ENCODE measurements around the gene TRIM63. TPM values are rescaled to one million over a fixed set of nuclear protein-coding genes. Genes with fewer than 3 reads are reported as not detected.

Gene TRIM63
- total RNA-seq, 1 experiment from 2014 or later, result not detected

GRCh38 chr1:26003262-26003661, 64.2 kb downstream of the TRIM63 start:
- H3K9me2 ChIP-seq (replicated peaks; ENCODE audit: low read length), result no peaks in the 10 kb centered on the region
- H4K20me1 ChIP-seq (ENCODE audit: low read length), result no peaks in the 10 kb centered on the region
- no peak for ATAC-seq
- no peak overlapping the region for H3K4me3 ChIP-seq (ENCODE audit: low read length)
- no peaks in the 10 kb centered on the region for H3K79me2 ChIP-seq (ENCODE audit: low read length)
- no peak overlapping the region for H2AFZ ChIP-seq (ENCODE audit: low read length)
- POLR2A ChIA-PET (ENCODE audit: unreplicated experiment), result no interaction called here
- CTCF ChIA-PET, result no interaction called here
- H3F3A ChIP-seq (ENCODE audit: low read length, unreplicated experiment), result no peaks in the 10 kb centered on the region
- H3K9ac ChIP-seq (ENCODE audit: low read length), result no peak overlapping the region
- no peak overlapping the region for H3K27ac ChIP-seq (ENCODE audit: low read length)
- no peaks in the 10 kb centered on the region for H3K9me3 ChIP-seq (ENCODE audit: low read length)
- no peak overlapping the region for H3K4me2 ChIP-seq (ENCODE audit: low read length)
- peaks cover 4% of the 10 kb centered on the region; the same call in 1 of the 2 replicates for H3K4me1 ChIP-seq (ENCODE audit: insufficient read depth, low read length)
- H3K36me3 ChIP-seq (ENCODE audit: low read depth, low read length), result no peaks in the 10 kb centered on the region
- no peak for DNase-seq
- BruUV-seq (replicated peaks), result no TSS peak
- no peaks in the 10 kb centered on the region for H3K27me3 ChIP-seq (ENCODE audit: low read length)
- TF ChIP-seq EZH2 (IDR thresholded peaks at IDR 0.05; ENCODE audit: low read length, unreplicated experiment) (no peak), EZH2phosphoT487 (IDR thresholded peaks at IDR 0.05; ENCODE audit: borderline replicate concordance, low read length) (no peak), CTCF (conservative IDR thresholded peaks at IDR 0.05; ENCODE audit: low read depth, low read length) (no peak)
- intact Hi-C loops (cut with micrococcal nuclease), result no loop called here

Other genes with a start within 250 kb of the TRIM63 start
- gene MTFR1L, start 247.7 kb downstream of the TRIM63 start, total RNA-seq (2014; rRNA removed), result 32.3 and 35.6 TPM in 2 replicates
- 17.6 and 22.2 TPM in 2 replicates for gene AUNIP, start 208.2 kb downstream of the TRIM63 start, total RNA-seq (2014; rRNA removed)
- 6.4 and 7.2 TPM in 2 replicates for gene PAQR7, start 191.9 kb downstream of the TRIM63 start, total RNA-seq (2014; rRNA removed)
- 177 and 206 TPM in 2 replicates for gene STMN1, start 161.2 kb downstream of the TRIM63 start, total RNA-seq (2014; rRNA removed)
- 7.4 and 9.0 TPM in 2 replicates for gene PAFAH2, start 69.6 kb downstream of the TRIM63 start, total RNA-seq (2014; rRNA removed)
- 0.26 TPM in 1 of 2 replicates, not detected in the other for gene EXTL1, start 45.9 kb downstream of the TRIM63 start, total RNA-seq (2014; rRNA removed)
- 0.07 TPM in 1 of 2 replicates, not detected in the other for gene SLC30A2, start 21.5 kb downstream of the TRIM63 start, total RNA-seq (2014; rRNA removed)
- 4.1 and 5.2 TPM in 2 replicates for gene PDIK1L, start 44.2 kb upstream of the TRIM63 start, total RNA-seq (2014; rRNA removed)
- not detected in 2 replicates for gene FAM110D, start 91.4 kb upstream of the TRIM63 start, total RNA-seq (2014; rRNA removed)
- not detected in 2 replicates for gene C1orf232, start 101.3 kb upstream of the TRIM63 start, total RNA-seq (2014; rRNA removed)
- gene ZNF593, start 102.3 kb upstream of the TRIM63 start, total RNA-seq (2014; rRNA removed), result 155 and 165 TPM in 2 replicates
- not detected in 2 replicates for gene ZNF593OS, start 104.2 kb upstream of the TRIM63 start, total RNA-seq (2014; rRNA removed)
- 32.1 and 34.5 TPM in 2 replicates for gene CNKSR1, start 109.9 kb upstream of the TRIM63 start, total RNA-seq (2014; rRNA removed)
- gene CATSPER4, start 123.0 kb upstream of the TRIM63 start, total RNA-seq (2014; rRNA removed), result not detected in 2 replicates
- gene CEP85, start 166.6 kb upstream of the TRIM63 start, total RNA-seq (2014; rRNA removed), result 30.6 and 30.8 TPM in 2 replicates
- gene SH3BGRL3, start 212.5 kb upstream of the TRIM63 start, total RNA-seq (2014; rRNA removed), result 181 and 193 TPM in 2 replicates
- gene UBXN11, start 239.0 kb upstream of the TRIM63 start, total RNA-seq (2014; rRNA removed), result 19.4 and 24.6 TPM in 2 replicates

Data from PC-3 (cell line).